GM12865 (cell line): ENCODE measurements around the gene PKP1.

Experiments used
- DNase-seq: peaks from one replicate; pipeline ENCODE4 v3.0.0; 2010; ENCODE audit warnings: low read depth
- H3K4me3 ChIP-seq: 2 replicates; pipeline ENCODE4 v1.5.1; 2011; ENCODE audit warnings: mild to moderate bottlenecking, low read depth, low read length, control low read depth
- TF ChIP-seq, protein P1 (sequence below): IDR thresholded peaks from 2 replicates; pipeline ENCODE4 v1.5.1; 2011; ENCODE audit warnings: low read length, control low read depth, low read depth, inconsistent platforms; ENCODE audit not compliant: insufficient read depth; ENCODE audit errors: missing control alignments

PKP1 gene

DNA sequence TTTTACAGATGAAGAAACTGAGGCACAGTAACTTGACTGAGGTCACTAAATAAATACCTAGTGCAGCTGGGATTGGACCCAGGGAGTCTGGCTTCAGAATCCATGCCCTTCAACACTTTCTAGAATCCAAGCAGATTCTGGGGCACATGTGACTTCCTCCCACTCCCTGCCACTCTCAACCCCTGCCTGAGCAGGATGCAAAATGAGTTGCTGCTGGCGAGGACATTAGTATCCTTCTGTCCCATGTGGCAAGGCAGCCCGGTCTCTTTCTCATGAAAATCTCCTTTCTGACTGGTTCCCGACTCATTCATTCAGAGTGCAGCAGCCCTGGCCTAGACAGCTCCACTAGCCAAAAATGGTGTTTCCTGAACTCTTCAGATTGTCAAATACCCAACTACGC, 65.8 kb downstream of the PKP1 start:
- no peak for DNase-seq
- TF ChIP-seq, protein P1, sequence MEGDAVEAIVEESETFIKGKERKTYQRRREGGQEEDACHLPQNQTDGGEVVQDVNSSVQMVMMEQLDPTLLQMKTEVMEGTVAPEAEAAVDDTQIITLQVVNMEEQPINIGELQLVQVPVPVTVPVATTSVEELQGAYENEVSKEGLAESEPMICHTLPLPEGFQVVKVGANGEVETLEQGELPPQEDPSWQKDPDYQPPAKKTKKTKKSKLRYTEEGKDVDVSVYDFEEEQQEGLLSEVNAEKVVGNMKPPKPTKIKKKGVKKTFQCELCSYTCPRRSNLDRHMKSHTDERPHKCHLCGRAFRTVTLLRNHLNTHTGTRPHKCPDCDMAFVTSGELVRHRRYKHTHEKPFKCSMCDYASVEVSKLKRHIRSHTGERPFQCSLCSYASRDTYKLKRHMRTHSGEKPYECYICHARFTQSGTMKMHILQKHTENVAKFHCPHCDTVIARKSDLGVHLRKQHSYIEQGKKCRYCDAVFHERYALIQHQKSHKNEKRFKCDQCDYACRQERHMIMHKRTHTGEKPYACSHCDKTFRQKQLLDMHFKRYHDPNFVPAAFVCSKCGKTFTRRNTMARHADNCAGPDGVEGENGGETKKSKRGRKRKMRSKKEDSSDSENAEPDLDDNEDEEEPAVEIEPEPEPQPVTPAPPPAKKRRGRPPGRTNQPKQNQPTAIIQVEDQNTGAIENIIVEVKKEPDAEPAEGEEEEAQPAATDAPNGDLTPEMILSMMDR, result no peak
- H3K4me3 ChIP-seq, result no peak overlapping the region

DNA sequence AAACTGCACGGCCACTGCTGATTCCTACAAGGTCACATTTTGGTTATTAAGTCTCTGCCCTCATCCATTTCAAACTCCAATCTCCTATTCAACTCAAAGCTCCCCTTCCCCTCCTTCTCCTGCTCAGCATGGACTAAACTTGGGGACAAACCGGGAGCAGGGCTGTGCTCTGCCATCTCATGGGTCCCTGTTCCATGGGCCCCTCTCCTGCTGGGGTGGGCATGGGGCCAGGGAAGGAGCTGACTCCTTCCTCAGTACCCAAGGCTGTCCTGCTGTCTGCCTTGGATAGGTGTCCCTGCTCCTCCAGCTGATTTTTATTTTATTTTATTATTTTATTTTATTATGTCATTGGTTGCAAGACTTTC, 67.0 kb downstream of the PKP1 start:
- DNase-seq, result no peak
- TF ChIP-seq, protein P1, result no peak
- H3K4me3 ChIP-seq, result no peak overlapping the region

DNA sequence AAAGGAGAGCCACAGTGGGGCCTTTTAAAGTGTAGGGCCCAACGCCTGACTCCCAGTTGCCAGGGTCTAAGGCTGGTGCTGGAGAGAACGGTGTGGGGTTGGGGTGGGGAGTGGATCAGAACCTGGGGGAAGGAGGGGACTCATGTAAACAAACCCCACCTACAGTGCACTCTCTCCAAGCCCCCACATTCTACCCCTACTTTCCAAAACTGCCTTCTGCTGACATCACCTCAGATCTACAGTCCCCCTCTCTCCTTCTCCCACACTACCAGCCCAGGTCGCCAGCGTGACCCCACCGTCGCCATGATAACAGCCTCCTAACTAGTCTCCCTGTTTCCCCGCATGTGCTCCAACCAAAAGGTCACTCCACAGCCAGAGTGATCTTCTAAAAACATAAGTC, 67.6 kb downstream of the PKP1 start:
- no peak overlapping the region for H3K4me3 ChIP-seq
- DNase-seq, result no peak
- TF ChIP-seq, protein P1, result no peak

DNA sequence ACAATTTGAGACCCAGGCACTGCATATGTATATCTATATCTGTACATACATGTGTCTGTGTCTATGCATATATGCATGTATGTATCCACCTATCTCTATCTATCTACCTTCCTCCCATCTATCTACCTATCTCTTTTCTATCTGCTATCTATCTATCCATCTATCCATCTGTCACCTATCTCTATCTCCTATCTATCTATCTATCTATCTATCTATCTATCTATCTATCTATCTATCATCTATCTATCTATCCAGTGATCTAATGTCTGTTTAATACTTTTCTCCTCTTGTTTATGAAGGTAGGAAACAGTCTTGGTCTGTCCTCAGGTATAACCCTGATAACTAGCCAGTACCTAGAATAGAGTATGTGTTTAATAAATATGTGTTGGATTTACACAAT, 68.3 kb downstream of the PKP1 start:
- TF ChIP-seq, protein P1, result no peak
- no peak overlapping the region for H3K4me3 ChIP-seq
- no peak for DNase-seq

DNA sequence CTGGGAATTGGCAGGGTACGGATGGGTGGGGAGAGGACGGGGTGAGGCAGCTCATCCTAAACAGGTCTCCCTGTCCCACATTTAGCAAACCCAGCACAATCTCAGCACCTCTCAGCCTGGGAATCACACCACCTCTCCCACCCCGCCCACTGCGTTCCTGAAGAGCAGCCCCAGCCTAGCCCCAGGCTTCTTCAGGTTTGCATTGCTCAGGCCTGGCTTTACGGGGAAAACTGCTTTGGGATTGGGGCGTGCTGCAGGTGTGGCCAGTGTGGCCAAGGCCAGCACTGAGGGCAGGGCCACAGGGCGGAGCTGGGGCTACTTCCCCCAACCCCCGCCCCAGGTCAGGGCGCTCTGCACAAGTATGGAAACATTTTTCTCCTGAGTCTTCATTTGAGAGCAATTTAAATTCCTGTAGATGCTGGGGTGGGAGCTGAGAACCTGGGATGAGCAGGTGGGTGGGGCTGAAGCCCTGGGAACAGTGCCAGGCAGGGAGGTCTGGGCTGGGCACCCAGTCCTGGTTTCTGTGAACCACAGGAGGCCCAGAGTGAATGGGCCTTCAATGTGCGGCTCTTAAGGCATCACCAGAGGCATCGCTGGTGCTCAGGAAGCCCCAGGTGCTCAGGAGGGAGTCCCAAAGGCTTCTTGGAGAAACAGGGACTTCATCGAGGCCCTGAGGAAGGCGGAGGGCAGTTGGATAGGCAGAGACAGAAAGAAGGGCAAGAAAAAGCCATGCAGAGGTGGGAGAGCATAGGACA, 70.1 kb downstream of the PKP1 start:
- no peak for DNase-seq
- TF ChIP-seq, protein P1, result no peak
- H3K4me3 ChIP-seq, result no peak overlapping the region

DNA sequence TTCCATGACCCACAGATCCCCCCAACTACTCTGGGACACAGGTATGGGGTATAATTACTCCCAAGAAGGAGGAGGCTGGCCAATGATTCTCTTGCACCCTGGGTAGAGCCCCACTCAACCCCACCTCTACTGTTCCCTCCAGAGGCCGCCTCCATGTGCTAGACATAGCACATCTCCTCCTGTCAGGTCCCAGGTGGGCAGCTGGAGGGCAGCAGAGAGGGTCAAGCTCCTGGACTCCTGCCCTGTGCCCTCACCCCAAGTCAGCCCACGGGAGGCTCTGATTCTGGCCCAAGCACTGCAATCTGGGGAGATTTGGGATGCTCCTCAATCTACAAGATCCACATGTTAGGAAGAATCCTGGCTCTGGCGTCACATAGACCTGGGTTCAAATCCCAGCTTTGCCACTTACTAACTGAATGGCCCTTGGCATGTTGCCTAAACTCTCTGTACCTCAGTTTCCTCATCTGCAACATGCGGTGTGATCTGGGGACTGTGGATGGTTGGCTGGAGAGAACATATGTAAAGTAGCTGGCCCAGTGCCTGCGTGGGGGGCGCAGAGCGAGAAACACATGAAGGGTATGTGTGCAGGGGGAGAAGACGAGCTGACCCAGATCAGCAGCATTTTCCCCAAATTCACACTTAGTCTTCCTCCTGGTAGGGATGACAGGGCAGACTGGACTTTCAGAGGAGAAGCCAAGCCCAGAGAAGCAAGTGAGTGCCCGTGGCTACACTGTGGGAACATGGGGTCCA, 71.0 kb downstream of the PKP1 start:
- DNase-seq, result no peak
- TF ChIP-seq, protein P1, result no peak
- no peak overlapping the region for H3K4me3 ChIP-seq

DNA sequence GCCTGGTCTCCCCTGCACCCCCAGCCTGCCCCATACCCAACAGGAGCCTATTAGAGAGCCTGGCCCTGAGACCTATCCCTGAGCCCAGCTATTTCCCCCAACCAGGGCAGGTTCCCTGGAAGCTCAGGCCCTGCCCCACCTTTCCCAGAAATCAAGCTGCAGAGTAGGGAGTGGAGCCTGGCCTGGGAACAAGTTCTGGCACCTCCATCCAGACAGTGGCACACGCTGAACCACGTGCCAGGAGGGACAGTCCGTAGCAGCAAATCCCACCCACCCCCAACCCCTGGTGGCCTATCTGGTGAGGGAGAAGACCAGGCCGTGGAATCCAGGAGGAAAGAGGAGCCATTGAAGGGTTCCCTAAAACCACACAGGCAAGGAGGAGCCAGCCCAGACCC, 71.6 kb downstream of the PKP1 start:
- TF ChIP-seq, protein P1, result no peak
- no peak for DNase-seq
- no peak overlapping the region for H3K4me3 ChIP-seq
